ENCODE results near the gene CNTN5. TPM values are rescaled to one million over a fixed set of nuclear protein-coding genes. Genes with fewer than 3 reads are reported as not detected.

Gene CNTN5
- total RNA-seq, 4 donors from 2014 or later, result 0.51 to 2.3 (median 0.58) TPM; not detected in 1

GRCh38 chr11:99683933-99684332 is 663.2 kb downstream of the CNTN5 start:
- no peaks in the 10 kb centered on the region for H3K4me1 ChIP-seq
- no peaks in the 10 kb centered on the region for H3K9me3 ChIP-seq
- H3K27ac ChIP-seq, result no peak overlapping the region
- TF ChIP-seq POLR2A (IDR thresholded peaks at IDR 0.05) (no peak), CTCF (IDR thresholded peaks at IDR 0.05) (no peak)
- intact Hi-C loops (cut with DNase I; ENCODE audit: low total_unique reads), result no loop called here
- H3K27me3 ChIP-seq, result no peaks in the 10 kb centered on the region
- no peaks in the 10 kb centered on the region for H3K36me3 ChIP-seq
- no peak for DNase-seq
- no peak overlapping the region for H3K4me3 ChIP-seq

- H3K27me3 ChIP-seq, result no peaks in the 10 kb centered on the region
- no peaks in the 10 kb centered on the region for H3K9me3 ChIP-seq
- H3K36me3 ChIP-seq, result no peaks in the 10 kb centered on the region
- intact Hi-C loops (cut with DNase I; ENCODE audit: low total_unique reads), result no loop called here
- no peak overlapping the region for H3K27ac ChIP-seq
- no peak overlapping the region for H3K4me3 ChIP-seq
- no peaks in the 10 kb centered on the region for H3K4me1 ChIP-seq
- no peak for DNase-seq
- TF ChIP-seq POLR2A (IDR thresholded peaks at IDR 0.05) (no peak), CTCF (IDR thresholded peaks at IDR 0.05) (no peak)
Observed at GRCh38 chr11:99686838-99687237, 666.1 kb downstream of the CNTN5 start.

- no peak overlapping the region for H3K4me3 ChIP-seq
- no peak overlapping the region for H3K27ac ChIP-seq
- H3K36me3 ChIP-seq, result no peaks in the 10 kb centered on the region
- intact Hi-C loops (cut with DNase I; ENCODE audit: low total_unique reads), result no loop called here
- TF ChIP-seq CTCF (IDR thresholded peaks at IDR 0.05) (no peak), POLR2A (IDR thresholded peaks at IDR 0.05) (no peak)
- DNase-seq, result no peak
- H3K4me1 ChIP-seq, result no peaks in the 10 kb centered on the region
- H3K9me3 ChIP-seq, result no peaks in the 10 kb centered on the region
- H3K27me3 ChIP-seq, result no peaks in the 10 kb centered on the region
Observed at GRCh38 chr11:99687320-99687719, 666.6 kb downstream of the CNTN5 start.

GRCh38 chr11:99693941-99694492 is 673.3 kb downstream of the CNTN5 start:
- H3K36me3 ChIP-seq, result no peaks in the 10 kb centered on the region
- intact Hi-C loops (cut with DNase I; ENCODE audit: low total_unique reads), result no loop called here
- H3K4me1 ChIP-seq, result no peaks in the 10 kb centered on the region
- TF ChIP-seq CTCF (IDR thresholded peaks at IDR 0.05), result no peak
- no peak for TF ChIP-seq POLR2A (IDR thresholded peaks at IDR 0.05)
- no peak overlapping the region for H3K4me3 ChIP-seq
- no peak for DNase-seq
- H3K27ac ChIP-seq, result no peak overlapping the region
- H3K27me3 ChIP-seq, result no peaks in the 10 kb centered on the region
- H3K9me3 ChIP-seq, result no peaks in the 10 kb centered on the region

- H3K27ac ChIP-seq, result no peak overlapping the region
- no peaks in the 10 kb centered on the region for H3K4me1 ChIP-seq
- H3K36me3 ChIP-seq, result no peaks in the 10 kb centered on the region
- no peaks in the 10 kb centered on the region for H3K9me3 ChIP-seq
- H3K27me3 ChIP-seq, result no peaks in the 10 kb centered on the region
- DNase-seq, result no peak
- H3K4me3 ChIP-seq, result no peak overlapping the region
- TF ChIP-seq POLR2A (IDR thresholded peaks at IDR 0.05) (no peak), CTCF (IDR thresholded peaks at IDR 0.05) (no peak)
- intact Hi-C loops (cut with DNase I; ENCODE audit: low total_unique reads), result no loop called here
Observed at GRCh38 chr11:99695106-99695505, 674.4 kb downstream of the CNTN5 start.

Data from uterus (tissue), 4 donors.